Effector memory CD4-positive, alpha-beta T cell (primary cell): ENCODE results near the gene PAX9.

ENCODE experiments used
- DNase-seq, 3 donors: peaks; one replicate each; pipeline ENCODE4 v3.0.0-alpha.2; 2020
- H3K27ac ChIP-seq: 2 replicates; pipeline ENCODE4 v1.7.0; 2013; ENCODE audit warnings: mild to moderate bottlenecking, low read length, moderate library complexity; ENCODE audit not compliant: insufficient read depth, poor library complexity, severe bottlenecking
- H3K27me3 ChIP-seq: replicated peaks from 2 replicates; pipeline ENCODE4 v1.7.0; 2013; ENCODE audit warnings: mild to moderate bottlenecking, low read length; ENCODE audit not compliant: insufficient read depth, control insufficient read depth, poor library complexity, severe bottlenecking
- H3K36me3 ChIP-seq: 2 replicates; pipeline ENCODE4 v1.7.0; 2013; ENCODE audit warnings: mild to moderate bottlenecking, low read length, moderate library complexity; ENCODE audit not compliant: control insufficient read depth, insufficient read depth
- H3K4me1 ChIP-seq: 2 replicates; pipeline ENCODE4 v1.7.0; 2013; ENCODE audit warnings: low read length, mild to moderate bottlenecking; ENCODE audit not compliant: control insufficient read depth, insufficient read depth, poor library complexity, severe bottlenecking
- H3K4me3 ChIP-seq: 2 replicates; pipeline ENCODE4 v1.7.0; 2013; ENCODE audit warnings: low read length, low read depth, mild to moderate bottlenecking; ENCODE audit not compliant: insufficient read depth, poor library complexity, severe bottlenecking
- H3K9me3 ChIP-seq: 2 replicates; pipeline ENCODE4 v1.7.0; 2013; ENCODE audit warnings: mild to moderate bottlenecking, low read length, moderate library complexity; ENCODE audit not compliant: control insufficient read depth

Gene PAX9

GRCh38 chr14:36662543-36663403, 1.1 kb downstream of the PAX9 start:
- Histone ChIP-seq H3K36me3 (no peaks in the 10 kb centered on the region), H3K27ac (no peak overlapping the region), H3K4me1 (peaks cover 15% of the 10 kb centered on the region), H3K9me3 (no peaks in the 10 kb centered on the region), H3K4me3 (no peak overlapping the region), H3K27me3 (peaks cover 56% of the 10 kb centered on the region)
- DNase-seq, result no peak

- no peaks in the 10 kb centered on the region for H3K9me3 ChIP-seq
- H3K36me3 ChIP-seq, result no peaks in the 10 kb centered on the region
- DNase-seq, result no peak
- H3K27me3 ChIP-seq, result peaks cover 49% of the 10 kb centered on the region
- no peak overlapping the region for H3K4me3 ChIP-seq
- H3K4me1 ChIP-seq, result peaks cover 15% of the 10 kb centered on the region
- H3K27ac ChIP-seq, result no peak overlapping the region
Observed at GRCh38 chr14:36663404-36664321, 2.0 kb downstream of the PAX9 start.

GRCh38 chr14:36664322-36665193, 2.9 kb downstream of the PAX9 start:
- H3K9me3 ChIP-seq, result no peaks in the 10 kb centered on the region
- peaks cover 49% of the 10 kb centered on the region for H3K27me3 ChIP-seq
- H3K4me3 ChIP-seq, result no peak overlapping the region

GRCh38 chr14:36665887-36666415, 4.3 kb downstream of the PAX9 start:
- no peak for DNase-seq
- Histone ChIP-seq H3K4me3 (no peak overlapping the region), H3K9me3 (no peaks in the 10 kb centered on the region), H3K36me3 (no peaks in the 10 kb centered on the region), H3K27me3 (peaks cover 43% of the 10 kb centered on the region), H3K27ac (no peak overlapping the region), H3K4me1 (peaks cover 15% of the 10 kb centered on the region)

More at GRCh38 chr14:36664322-36665193, 2.9 kb downstream of the PAX9 start:
- Histone ChIP-seq H3K36me3 (no peaks in the 10 kb centered on the region), H3K4me1 (peaks cover 15% of the 10 kb centered on the region), H3K27ac (no peak overlapping the region)
- DNase-seq, result no peak

- Histone ChIP-seq H3K9me3 (no peaks in the 10 kb centered on the region), H3K36me3 (no peaks in the 10 kb centered on the region), H3K4me1 (peaks cover 9% of the 10 kb centered on the region), H3K27me3 (peaks cover 38% of the 10 kb centered on the region), H3K27ac (no peak overlapping the region), H3K4me3 (no peak overlapping the region)
- DNase-seq, result no peak
Observed at GRCh38 chr14:36666416-36667206, 5.0 kb downstream of the PAX9 start.

GRCh38 chr14:36667679-36668078, 6.0 kb downstream of the PAX9 start:
- no peak for DNase-seq
- no peaks in the 10 kb centered on the region for H3K9me3 ChIP-seq
- H3K27me3 ChIP-seq, result peaks cover 38% of the 10 kb centered on the region
- H3K36me3 ChIP-seq, result no peaks in the 10 kb centered on the region
- H3K4me3 ChIP-seq, result no peak overlapping the region
- peaks cover 2% of the 10 kb centered on the region for H3K4me1 ChIP-seq
- H3K27ac ChIP-seq, result no peak overlapping the region

GRCh38 chr14:36671149-36671548, 9.5 kb downstream of the PAX9 start:
- H3K27ac ChIP-seq, result no peak overlapping the region
- H3K27me3 ChIP-seq, result peaks cover 17% of the 10 kb centered on the region
- no peaks in the 10 kb centered on the region for H3K4me1 ChIP-seq
- no peak for DNase-seq
- H3K36me3 ChIP-seq, result no peaks in the 10 kb centered on the region
- H3K4me3 ChIP-seq, result no peak overlapping the region
- H3K9me3 ChIP-seq, result no peaks in the 10 kb centered on the region

- Histone ChIP-seq H3K4me3 (no peak overlapping the region), H3K9me3 (no peaks in the 10 kb centered on the region), H3K36me3 (no peaks in the 10 kb centered on the region), H3K27ac (no peak overlapping the region), H3K4me1 (no peaks in the 10 kb centered on the region), H3K27me3 (peaks cover 7% of the 10 kb centered on the region)
- DNase-seq, result no peak
Observed at GRCh38 chr14:36672095-36672494, 10.4 kb downstream of the PAX9 start.

GRCh38 chr14:36674659-36675058, 13.0 kb downstream of the PAX9 start:
- Histone ChIP-seq H3K9me3 (no peaks in the 10 kb centered on the region), H3K36me3 (no peaks in the 10 kb centered on the region), H3K4me1 (no peaks in the 10 kb centered on the region), H3K27ac (no peak overlapping the region), H3K27me3 (no peaks in the 10 kb centered on the region), H3K4me3 (no peak overlapping the region)
- DNase-seq, result no peak
